Measurements from ENCODE around the gene LY6G6D.
A peak's percentile ranks its signal among the peaks of the same experiment; 100 is the strongest.
"Not testable (repeated sequence)": the region's sequence is repeated elsewhere in the genome, so short reads cannot be mapped to it uniquely, and the experiment has no call there.

Gene LY6G6D

DNA sequence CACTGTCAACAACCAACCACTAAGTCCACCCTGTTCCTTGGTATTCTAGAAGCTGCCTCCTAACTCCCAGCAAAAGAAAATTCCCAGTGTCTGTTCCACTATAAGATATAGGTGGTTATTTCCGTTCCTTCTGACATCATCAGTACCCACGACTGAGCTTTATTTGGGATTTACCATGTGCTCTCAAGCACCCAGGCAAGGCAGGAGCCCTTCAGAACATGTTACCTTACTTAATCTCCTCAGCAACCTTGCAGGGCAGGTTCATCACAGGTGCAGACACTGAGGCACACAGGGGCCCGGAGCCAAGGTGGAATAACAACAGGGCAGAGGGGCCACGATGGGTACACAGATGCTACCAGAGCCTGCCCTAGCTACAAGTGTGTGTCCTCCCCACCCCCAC lies 22.8 kb upstream of the LY6G6D start:
- DNase-seq = no peak

DNA sequence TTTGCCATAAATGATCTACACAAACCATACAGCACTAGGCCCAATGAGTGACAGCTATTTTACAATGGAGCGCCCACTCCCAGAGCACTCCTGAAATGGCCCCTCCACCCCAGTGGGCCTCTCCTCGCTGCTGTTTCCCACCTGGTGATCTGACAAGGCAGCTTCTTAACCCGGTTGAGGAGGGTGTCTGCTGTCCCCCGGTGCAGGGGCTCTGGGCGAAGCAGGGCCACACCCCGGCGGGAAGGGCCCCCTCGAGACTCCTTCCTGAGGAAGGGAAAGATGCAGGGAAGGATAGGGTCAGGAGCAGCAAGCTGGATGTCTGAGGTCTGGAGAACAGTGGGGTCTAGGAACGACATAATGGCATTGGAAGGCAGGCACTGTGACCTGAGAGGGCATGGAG lies 22.3 kb upstream of the LY6G6D start:
- no peak for DNase-seq

DNA sequence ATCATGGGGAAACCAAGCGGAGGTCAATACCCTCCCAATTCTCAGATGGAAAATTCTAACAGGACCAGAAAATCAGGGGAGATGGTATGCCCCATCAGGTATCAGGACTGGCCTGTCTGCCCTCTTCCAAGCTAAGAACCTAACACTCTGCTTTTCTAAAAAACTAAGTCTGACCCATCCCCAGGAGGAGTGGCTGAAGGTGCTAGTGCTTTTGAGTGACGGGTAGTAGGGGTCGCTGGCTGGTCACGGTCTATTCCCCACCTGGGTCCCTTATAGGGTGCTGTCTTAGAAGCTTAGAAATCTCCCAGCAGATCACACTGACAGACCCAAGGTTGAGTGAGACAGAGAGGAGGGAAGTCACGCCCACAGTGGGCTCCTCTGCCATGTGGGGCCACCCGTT lies 21.6 kb upstream of the LY6G6D start:
- no peak for DNase-seq

DNA sequence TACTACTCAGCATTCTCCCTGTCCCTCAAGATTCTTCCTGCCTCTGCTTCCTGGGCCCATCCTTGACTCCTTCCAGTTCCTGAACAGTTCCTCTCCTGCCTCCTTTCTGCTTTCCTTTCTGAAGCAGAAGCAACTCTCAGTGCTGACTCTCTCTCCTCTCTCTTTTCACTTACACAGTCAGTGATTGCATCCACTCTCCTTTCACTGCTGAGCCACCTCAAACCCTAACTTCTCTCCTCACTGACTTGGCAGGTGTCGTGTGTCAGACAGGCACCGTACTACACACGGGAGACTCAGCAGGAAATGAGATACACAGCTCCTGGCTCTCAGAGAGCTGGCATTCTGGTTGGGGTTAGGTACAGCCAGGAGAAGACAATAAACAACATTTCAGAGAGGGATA lies 17.6 kb upstream of the LY6G6D start:
- DNase-seq = no peak

DNA sequence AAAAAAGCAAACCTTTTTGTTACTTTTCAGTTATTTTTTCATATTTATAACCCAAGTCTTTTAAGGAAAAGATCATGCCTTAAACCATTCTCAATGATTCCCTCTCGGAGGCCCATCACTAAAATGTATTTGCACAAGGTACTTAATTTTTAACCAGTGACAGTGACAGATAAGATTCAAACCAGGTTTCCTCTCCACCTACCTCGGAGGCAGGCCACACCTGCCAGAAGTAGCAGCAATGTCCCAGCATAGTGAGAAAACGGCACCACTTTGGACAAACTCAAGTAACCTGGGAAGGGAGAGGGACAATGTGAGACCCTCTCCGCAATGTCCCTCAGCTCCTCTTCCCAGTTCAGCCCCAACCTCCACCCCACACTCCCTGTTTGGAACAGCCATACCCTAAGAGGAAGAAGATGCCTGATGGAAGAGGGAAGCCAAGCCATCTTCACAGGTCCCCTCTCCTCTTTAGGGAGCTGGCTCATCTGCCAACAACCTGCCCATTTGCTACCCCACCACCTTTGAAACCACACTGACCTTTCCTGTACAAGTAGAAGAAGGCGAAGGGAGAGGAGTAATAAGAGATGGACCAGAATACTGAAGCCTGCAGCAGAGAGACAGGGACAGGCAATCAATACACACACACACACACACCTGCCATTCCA lies 14.3 kb upstream of the LY6G6D start:
- no peak for DNase-seq

DNA sequence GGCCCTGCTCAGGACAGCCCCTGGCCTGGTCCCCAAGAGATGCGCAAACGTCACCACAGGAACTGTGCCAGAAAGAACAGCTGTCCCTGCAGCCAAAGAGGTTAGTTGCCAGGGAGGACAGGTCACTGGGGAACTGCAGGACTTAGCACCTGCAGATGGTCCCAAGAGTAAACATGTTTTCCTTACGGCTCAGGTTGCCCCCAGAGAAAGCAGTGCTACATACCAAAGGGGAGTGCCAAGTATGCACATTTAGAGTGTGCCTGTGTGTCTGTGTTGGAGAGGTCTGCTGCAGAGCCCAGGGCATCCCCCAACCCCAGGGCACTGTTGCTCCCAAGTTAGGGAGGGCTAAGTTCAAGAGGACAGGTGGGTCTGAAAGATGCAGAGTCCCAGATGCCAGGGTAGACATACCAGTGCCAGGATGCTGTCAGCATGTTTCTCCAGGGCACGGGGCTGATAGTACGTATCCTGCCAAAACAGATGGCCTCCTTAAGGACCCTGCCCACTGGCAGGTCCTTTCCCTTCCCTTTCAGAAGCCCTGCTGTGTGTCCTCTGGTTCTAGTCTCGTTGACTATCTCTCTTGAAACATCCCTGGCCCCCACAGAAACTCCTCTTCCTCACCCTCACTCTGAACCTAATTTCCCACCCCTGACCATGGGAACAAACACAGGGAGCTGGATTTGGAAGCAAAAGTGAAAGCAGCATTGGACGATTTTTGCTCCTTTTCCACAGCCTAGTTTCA lies 13.3 kb upstream of the LY6G6D start:
- DNase-seq = no peak

DNA sequence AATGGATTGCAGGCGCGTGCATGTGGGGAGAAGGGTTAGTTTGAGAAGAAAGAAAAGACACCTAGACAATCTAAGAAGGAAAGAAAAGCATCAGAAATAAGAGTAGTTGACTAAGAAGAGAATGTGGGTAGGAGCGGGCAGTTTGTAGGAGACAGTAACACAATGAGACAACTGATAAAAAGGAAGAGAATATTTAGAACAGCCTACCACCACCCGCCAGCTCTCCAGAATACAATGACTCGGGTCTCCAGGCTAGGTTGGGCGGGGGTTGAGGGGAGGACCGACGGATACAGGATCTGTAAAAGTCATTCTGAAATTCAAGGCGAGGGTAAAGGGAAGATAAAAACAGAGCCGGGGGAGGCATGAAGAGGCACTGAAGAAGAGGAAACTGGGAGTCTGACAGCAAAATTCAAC lies 12.7 kb upstream of the LY6G6D start:
- DNase-seq = no peak

DNA sequence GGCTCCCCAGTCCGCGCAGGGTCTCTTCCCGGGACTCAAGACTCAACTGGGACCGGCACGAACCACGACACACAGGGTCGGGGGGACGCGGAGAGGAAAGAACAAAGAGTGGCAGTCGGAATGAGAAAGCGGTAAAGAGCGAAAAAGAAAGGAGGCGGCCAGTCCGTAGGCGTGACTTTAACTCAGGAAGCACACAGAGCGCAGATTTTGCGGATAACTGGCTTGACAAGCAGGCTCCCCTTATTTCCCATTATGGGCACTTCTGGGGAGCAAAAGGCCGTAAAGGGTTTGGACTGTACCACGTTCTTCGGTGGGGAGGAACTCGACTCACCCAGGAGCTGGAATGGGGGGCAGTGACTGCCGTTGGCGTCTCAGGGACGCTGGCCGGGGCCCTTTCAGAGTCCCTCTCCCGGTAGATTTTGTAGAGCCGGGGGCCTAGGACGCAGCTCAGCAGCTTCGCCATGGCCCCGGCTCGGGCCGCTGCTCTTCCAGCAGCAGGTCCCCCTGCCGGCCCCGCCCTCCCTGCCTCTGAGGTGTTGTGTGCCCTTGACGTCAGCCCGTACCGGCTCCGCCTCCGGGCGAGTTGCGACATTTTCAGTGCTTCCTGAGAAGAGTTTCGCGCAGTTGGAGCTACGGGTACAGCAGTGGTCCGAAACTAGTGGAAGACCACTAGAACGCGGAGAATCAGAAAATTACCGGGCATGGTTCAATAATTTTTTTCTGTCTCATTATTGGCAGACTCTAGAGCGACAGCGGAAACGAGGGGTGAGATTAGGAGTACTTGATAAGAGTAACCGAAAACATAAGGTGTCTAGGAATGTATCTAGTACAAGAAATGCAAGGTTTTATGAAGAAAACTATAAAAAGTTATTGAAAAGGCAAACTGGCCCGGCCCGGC lies 12.1 kb upstream of the LY6G6D start, which contains the start of gene ABHD16A:
Gene ABHD16A (minus strand): TSS at position 506 of the 898 bp plus-strand sequence. CDS start 43 bp downstream, at position 463.
- peak; percentile 98 for DNase-seq

DNA sequence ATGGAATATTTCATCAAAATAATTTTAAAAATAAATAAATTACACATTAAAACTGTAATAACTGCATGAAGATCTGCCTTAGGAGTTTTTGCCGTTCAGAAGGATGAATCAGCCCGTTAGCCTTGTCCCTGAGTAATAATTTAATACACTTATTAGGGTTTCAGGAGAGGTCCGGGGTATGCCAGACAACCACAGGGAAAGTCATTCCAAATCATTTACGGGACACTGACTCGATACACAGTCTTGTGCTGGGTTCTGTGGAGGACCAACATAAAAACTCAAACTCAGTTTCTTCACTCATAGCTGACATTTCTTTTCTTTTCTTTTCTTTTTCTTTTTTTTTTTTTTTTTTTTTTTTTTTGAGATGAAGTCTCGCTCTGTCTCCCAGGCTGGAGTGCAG lies 9.2 kb upstream of the LY6G6D start:
- DNase-seq = no peak

DNA sequence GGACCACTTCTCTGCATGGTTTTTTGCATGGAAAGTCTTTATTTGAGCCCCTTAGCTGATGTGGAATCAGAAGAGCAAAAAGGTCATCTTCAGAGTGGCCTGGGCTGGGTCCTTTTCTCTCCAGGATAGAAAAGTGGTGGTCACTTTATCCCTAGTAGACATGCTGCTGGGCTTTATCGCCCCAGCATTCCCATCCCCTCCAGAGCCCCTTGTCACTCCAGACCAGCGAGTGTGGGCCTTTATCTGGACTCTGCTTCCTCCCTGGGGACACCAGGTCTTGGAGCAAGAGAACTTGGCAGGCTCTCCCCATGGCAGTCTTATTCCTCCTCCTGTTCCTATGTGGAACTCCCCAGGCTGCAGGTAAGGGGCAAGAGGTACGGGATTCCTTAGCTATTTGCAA lies 8.5 kb upstream of the LY6G6D start, which contains the start of gene LY6G6F:
Gene LY6G6F (plus strand): TSS at position 268 of the 400 bp plus-strand sequence. CDS start 41 bp downstream, at position 309.
- no peak for DNase-seq

DNA sequence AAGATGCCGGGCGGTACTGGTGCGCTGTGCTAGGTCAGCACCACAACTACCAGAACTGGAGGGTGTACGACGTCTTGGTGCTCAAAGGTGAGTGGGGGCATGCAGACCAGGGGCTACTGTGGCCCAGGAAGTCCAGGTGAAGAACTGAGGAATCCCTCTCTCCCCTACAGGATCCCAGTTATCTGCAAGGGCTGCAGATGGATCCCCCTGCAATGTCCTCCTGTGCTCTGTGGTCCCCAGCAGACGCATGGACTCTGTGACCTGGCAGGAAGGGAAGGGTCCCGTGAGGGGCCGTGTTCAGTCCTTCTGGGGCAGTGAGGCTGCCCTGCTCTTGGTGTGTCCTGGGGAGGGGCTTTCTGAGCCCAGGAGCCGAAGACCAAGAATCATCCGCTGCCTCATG lies 7.4 kb upstream of the LY6G6D start:
- no peak for DNase-seq

DNA sequence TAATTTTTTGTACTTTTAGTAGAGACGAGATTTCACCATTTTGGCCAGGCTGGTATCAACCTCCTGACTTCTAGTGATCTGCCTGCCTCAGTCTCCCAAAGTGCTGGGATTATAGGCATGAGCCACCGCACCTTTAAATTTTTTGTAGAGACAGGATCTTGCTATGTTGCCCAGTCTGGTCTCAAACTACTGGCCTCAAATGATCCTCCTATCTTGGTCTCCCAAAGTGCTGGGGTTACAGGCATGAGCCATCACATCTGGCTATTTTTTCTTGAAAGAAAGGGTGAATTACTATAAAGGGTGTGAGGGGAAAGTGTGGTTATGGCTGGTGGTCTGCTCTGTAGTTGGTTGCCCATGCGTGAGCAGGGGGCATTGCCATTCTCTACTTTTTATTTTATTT lies 6.9 kb upstream of the LY6G6D start:
- DNase-seq = no peak

DNA sequence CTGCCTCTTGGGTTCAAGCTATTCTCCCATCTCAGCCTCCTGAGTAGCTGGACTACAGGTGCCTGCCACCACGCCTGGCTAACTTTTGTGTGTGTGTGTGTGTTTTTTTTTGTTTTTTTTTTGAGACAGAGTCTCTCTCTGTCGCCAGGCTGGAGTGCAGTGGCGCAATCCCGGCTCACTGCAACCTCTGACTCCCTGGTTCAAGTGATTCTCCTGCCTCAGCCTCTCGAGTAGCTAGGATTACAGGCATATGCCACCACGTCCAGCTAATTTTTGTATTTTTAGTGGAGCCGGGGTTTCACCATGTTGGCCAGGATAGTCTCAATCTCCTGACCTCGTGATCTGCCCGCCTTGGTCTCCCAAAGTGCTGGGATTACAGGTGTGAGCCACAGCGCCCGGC lies 6.0 kb upstream of the LY6G6D start:
- not testable (repeated sequence) for DNase-seq

DNA sequence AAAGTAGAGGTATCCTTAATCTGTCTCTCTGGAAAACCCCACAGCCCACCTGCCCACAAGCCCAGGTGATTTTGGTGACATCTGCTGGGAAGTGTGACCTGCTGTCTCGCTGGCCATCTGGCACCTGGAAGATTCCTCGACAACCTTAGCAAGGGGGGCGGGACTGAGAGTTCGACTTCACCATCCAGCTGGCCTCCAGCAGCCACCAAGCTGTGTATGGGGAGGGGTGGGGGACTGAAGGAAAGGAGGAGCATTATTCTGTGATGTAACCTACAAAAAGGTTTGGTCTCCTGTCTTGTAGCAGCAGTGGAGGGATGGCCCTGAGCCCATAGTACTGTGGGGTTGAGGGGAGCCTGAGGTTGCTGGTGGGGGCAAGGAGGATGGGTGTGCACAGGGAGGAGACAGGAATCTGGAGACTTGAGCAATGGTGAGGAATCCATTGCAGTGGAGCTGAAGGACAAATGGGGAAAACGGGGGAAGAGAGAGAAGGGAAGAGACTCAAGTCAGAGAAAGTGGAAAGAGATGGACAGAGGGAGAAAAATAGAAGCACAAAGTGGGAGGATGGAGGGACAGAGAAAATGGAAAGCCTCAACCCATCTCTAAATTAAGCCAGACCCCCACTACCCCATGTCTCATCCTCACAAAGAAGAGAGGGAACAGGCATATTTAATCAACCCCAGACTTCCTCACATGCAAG lies 4.5 kb upstream of the LY6G6D start:
- no peak for DNase-seq

DNA sequence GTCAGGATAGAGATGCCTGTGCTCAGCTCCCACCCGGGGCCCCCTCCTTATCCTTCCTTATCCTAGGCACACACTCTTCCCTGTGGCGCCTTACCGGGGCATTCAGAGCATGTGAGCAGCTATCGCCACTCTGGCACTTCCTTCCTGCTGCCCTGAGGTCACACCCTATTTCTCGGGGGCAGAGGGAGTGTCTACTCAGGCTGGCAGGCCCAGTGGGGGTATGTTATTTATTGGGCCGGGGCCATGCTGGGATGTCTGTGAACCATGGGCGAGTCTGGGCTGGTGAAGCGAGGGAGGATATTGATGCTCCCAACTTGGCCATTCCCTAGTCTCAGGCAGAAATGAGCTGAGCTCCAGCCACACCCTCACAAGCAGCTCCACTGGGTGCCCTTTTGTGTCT lies 3.9 kb upstream of the LY6G6D start:
- peak; percentile 32 for DNase-seq

DNA sequence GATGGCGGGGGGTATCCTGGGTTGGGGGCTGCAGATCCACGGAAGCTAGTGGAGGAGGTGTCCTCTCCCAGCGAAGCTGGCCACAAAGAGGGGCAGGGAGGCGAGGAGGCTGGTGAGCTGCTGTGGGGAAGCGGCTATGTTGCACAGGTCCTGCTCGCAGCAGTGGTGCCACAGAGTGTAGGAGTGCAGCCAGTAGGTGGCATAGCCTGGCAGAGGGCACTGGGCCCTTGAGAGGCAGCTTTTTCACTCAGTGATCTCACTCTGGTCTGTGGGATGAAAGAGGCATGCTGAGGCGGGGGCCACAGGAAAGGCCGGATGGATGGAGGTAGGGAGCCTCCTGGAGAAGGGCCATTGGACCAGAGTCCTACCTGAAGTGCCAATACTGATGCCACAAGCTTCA lies 2.9 kb upstream of the LY6G6D start:
- no peak for DNase-seq

DNA sequence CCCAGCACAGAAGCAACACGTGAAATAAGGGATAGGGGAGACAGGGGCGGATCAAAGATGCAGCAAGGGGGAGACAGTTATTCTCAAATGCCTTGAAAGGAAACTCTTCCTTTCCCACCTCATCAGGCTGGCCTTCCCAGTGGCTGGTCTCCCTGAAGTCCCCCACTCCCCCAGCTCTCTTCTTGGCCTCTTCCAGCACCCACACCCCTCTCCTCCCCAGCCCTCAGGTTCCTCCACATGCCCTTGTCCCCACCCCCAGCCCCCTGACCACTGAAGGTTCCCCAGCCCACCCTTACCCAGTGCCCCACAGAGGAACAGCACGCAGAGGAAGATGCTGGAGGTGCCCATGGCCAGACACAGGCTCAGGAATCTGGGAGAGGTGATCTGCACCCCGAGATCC lies 1.7 kb upstream of the LY6G6D start:
- no peak for DNase-seq

DNA sequence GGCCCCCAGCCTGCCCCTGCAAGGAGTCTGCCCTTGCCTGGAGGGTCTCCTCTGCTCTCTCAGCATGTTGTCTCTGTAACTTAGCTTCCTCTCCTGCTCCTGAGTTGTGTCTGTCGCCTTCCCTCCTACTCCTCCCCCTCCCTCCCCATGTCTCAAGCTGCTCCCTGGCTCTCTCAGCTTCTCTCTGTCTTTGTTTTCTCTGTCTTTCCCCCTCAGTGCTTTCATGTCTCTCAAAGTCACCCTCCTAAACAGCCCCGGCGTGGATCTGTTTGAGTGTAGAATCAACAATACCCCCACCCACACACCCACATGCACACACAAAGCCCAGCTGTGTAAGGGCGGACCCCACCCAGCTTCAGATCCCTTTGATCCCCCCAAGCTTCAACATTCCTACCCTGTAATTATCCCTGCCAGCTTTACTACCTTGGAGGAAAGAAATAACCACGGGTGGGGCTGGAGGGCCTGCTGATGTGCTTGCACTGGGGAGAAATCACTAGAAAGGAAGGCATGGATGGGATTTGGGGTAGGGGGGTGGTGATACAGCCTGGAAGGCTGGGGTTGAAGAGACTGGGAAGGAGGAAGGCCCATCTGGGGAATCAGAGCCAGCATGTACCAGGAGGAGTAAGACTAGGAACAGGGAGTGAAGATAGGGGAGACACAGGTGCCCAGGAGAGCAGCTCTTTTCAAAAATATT lies 1.0 kb upstream of the LY6G6D start:
- DNase-seq = no peak

DNA sequence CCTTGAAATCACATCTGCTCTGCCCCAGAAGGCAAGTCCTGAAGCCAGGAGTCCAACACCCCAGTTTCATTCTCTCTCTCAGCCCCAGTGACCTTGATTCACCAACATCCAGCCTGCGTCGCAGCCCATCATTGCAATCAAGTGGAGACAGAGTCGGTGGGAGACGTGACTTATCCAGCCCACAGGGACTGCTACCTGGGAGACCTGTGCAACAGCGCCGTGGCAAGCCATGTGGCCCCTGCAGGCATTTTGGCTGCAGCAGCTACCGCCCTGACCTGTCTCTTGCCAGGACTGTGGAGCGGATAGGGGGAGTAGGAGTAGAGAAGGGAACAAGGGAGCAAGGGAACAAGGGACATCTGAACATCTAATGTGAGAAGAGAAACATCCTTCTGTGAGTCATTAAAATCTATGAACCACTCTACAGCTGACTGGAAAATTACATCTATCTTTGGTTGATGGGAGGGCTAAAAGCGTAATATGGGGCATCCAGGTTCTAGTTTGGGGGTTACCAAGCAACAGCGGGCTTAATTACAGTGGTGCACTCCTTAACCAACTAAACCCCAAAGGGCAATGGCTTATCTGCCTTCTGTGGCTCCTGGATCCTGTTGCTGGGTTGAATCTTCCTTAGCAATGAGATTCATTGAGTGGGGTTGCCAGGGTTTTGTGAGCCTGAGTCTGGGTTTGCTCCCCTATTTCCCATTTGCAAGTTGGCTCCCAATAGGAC lies 2.5 kb downstream of the LY6G6D start:
- DNase-seq = no peak

DNA sequence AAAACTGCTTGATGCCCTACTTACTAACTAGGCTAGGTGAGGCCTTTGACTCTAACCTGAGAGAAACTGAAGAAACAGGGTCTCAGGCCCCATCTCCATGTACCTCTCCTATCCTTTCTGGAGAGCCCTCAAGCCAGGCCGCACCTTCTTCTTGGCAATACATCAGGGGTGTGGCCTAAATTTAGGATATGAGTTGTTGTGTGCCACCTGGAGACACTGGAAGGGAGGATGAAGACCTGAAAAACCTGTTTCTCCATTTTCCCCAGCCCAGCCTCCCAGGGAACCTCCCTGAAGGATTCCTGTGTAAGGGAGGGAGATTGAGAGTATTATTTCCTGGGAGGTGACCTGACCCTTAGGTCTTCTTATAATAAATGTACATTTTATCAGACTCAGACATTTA lies 3.1 kb downstream of the LY6G6D start:
- no peak for DNase-seq

DNA sequence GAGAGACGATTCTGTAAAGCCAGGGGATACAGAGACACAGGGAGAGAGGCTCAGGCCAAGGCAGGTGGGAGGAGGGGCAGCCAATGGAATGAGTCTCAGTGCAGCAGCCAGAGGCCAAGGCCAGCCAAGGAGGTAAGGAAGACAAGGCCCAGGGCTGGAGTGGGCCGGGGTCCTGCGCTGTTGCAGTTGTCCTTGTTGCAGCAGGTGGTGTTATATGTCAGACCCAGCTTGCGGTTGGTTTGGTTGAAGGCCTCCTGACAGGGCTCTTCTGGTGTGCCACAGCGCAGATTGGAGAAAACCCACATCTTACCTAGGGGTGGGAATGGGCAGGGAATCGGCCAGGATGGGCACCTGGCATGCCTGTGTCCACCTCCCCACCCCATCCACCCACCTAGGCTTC lies 3.9 kb downstream of the LY6G6D start:
- DNase-seq = no peak
